ENCODE measurements around the gene HNRNPM. TPM values are rescaled to one million over a fixed set of nuclear protein-coding genes. Genes with fewer than 3 reads are reported as not detected.

Gene HNRNPM
- total RNA-seq, 1 experiment from 2014 or later = 298 TPM

DNA sequence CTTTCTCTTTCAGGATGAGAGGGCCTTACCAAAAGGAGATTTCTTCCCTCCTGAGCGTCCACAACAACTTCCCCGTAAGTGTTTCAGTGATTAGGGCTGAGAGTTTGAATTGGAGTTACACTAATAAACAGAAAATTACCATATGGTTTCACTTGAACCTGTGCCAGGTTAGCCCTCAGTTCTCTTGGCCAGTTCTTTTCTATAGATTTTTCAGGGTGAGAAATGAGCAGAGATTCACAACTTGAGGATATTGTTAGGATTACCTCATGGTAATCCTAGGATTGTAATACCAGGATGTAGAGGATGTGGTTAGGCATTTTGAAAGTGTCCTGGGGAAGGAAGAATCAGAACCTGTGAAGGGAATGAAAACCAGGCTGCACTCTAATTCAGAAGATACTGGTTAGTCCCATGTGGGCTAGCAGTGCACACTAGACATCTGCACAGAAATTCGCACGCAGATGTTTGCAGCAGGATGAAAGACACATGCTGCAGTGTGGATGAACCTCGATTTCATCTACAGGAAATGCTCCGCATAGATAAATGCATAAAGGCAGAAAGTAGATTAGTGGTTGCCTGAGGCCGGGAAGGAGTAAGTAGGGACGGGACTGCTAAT, 24.1 kb downstream of the HNRNPM start:
- Histone ChIP-seq H3K27me3 (ENCODE audit: insufficient read depth, low read length) (no peaks in the 10 kb centered on the region), H3K27ac (ENCODE audit: low read depth, low read length) (no peak overlapping the region), H3K36me3 (ENCODE audit: control insufficient read depth in 1 of 2, insufficient read depth in 2 of 2, low read length in 2 of 2) (peaks cover 76 to 87% of the 10 kb centered on the region in 2 experiments), H3K4me1 (ENCODE audit: control insufficient read depth in 1 of 2, insufficient read depth in 2 of 2, low read length in 2 of 2) (no peaks in the 10 kb centered on the region), H3K9ac (ENCODE audit: low read length) (no peak overlapping the region), H2AFZ (ENCODE audit: low read depth, low read length, poor library complexity, severe bottlenecking) (no peak overlapping the region), H3K9me2 (ENCODE audit: insufficient read depth) (no peaks in the 10 kb centered on the region), H3K79me2 (ENCODE audit: insufficient read depth, low read length) (peaks cover 97% of the 10 kb centered on the region), H4K20me1 (ENCODE audit: insufficient read depth) (peaks cover 13% of the 10 kb centered on the region; the same call in 1 of the 2 replicates), H3K9me3 (ENCODE audit: control insufficient read depth in 1 of 2, insufficient read depth in 1 of 2, low read depth in 1 of 2, low read length in 2 of 2) (no peaks in the 10 kb centered on the region), H3K4me3 (replicated peaks in 1 of 2; ENCODE audit: low read depth in 1 of 2, low read length in 2 of 2) (no peak overlapping the region), H3K4me2 (ENCODE audit: low read length) (no peak overlapping the region)
- intact Hi-C loops (cut with micrococcal nuclease) = no loop called here
- RAD21 ChIA-PET (ENCODE audit: low non-redundant PET in 1 of 2, low total read pairs in 2 of 2, uncharacterized antibody in 2 of 2, unreplicated experiment in 2 of 2) = no interaction called here
- no TSS peak for BruUV-seq (replicated peaks)
- TF ChIP-seq, protein P1, sequence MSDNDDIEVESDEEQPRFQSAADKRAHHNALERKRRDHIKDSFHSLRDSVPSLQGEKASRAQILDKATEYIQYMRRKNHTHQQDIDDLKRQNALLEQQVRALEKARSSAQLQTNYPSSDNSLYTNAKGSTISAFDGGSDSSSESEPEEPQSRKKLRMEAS (IDR thresholded peaks at IDR 0.05) = no peak
- TF ChIP-seq, protein P2, sequence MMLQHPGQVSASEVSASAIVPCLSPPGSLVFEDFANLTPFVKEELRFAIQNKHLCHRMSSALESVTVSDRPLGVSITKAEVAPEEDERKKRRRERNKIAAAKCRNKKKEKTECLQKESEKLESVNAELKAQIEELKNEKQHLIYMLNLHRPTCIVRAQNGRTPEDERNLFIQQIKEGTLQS (IDR thresholded peaks at IDR 0.05) = no peak
- TF ChIP-seq TCF7L2 (IDR thresholded peaks at IDR 0.05; ENCODE audit: borderline replicate concordance, extremely low read depth, insufficient read depth, insufficient read length) = no peak
- TF ChIP-seq YY1 (IDR thresholded peaks at IDR 0.05; ENCODE audit: extremely low read depth, insufficient replicate concordance, low read depth, low read length) = no peak
- TF ChIP-seq EZH2phosphoT487 (IDR thresholded peaks at IDR 0.05; ENCODE audit: borderline replicate concordance) = no peak
- no peak for TF ChIP-seq POLR2A (IDR thresholded peaks at IDR 0.05; ENCODE audit: borderline replicate concordance, extremely low read depth, insufficient read depth, insufficient read length)
- no peak for TF ChIP-seq EGR1 (IDR thresholded peaks at IDR 0.05; ENCODE audit: low read depth)
- no peak for TF ChIP-seq ZFX (IDR thresholded peaks at IDR 0.05)
- DNase-seq (ENCODE audit: low read depth, low spot score) (no peak), ATAC-seq (no peak)
- CTCF ChIA-PET = no interaction called here
- POLR2A ChIA-PET = no interaction called here

DNA sequence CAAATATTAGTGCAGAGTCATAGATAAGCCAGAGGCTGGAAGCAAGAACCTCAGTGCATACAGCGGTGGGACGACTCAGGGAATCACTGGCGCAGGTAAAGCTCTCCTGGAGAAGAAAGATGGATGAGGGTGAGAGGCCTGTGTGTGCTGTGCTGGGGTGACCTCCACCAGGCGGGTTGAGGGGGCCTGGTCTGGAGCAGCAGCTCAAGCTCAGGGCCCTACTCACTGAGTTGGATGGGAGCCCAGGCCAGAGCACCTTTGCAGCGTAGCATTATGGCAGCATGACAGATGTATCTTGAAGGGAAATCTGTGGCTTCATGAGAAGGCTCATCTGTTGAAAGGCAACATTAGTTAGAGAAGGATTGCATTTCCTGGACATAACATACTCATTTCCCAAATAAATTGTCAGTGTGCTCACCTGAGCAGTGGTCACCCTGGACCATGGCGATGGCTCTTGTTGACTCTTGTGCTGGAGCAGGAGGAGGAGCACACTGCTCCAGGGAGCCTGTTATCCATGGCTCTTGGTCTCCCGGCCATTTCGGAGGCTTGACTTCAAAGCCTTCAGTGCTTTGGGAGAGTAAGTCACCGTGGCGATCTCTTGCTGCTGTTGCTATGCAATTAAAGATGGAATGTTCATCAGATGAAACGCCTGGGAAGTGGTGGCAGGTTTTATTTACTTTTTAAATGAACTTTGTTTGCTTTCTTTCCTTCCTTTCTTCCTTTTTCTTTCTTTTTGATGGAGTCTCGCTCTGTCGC, 25.0 kb downstream of the HNRNPM start:
- Histone ChIP-seq H3K4me1 (ENCODE audit: control insufficient read depth in 1 of 2, insufficient read depth in 2 of 2, low read length in 2 of 2) (no peaks in the 10 kb centered on the region), H3K4me3 (replicated peaks in 1 of 2; ENCODE audit: low read depth in 1 of 2, low read length in 2 of 2) (no peak overlapping the region), H3K79me2 (ENCODE audit: insufficient read depth, low read length) (peaks cover 97% of the 10 kb centered on the region), H4K20me1 (ENCODE audit: insufficient read depth) (peaks cover 9% of the 10 kb centered on the region; the same call in 1 of the 2 replicates), H3K9ac (ENCODE audit: low read length) (no peak overlapping the region), H3K27me3 (ENCODE audit: insufficient read depth, low read length) (no peaks in the 10 kb centered on the region), H3K27ac (ENCODE audit: low read depth, low read length) (no peak overlapping the region), H3K9me2 (ENCODE audit: insufficient read depth) (no peaks in the 10 kb centered on the region), H3K9me3 (ENCODE audit: control insufficient read depth in 1 of 2, insufficient read depth in 1 of 2, low read depth in 1 of 2, low read length in 2 of 2) (no peaks in the 10 kb centered on the region), H2AFZ (ENCODE audit: low read depth, low read length, poor library complexity, severe bottlenecking) (no peak overlapping the region), H3K4me2 (ENCODE audit: low read length) (no peak overlapping the region), H3K36me3 (ENCODE audit: control insufficient read depth in 1 of 2, insufficient read depth in 2 of 2, low read length in 2 of 2) (peaks cover 82 to 87% of the 10 kb centered on the region in 2 experiments)
- no peak for DNase-seq (ENCODE audit: low read depth, low spot score)
- no peak for ATAC-seq
- ChIA-PET CTCF (no interaction called here), POLR2A (interaction anchor here (1.0 kb wide), 1 partner anchor 13 kb away, joined by 3 read pairs; no protein-coding TSS in a partner anchor), RAD21 (ENCODE audit: low non-redundant PET in 1 of 2, low total read pairs in 2 of 2, uncharacterized antibody in 2 of 2, unreplicated experiment in 2 of 2) (no interaction called here)
- no TSS peak for BruUV-seq (replicated peaks)
- intact Hi-C loops (cut with micrococcal nuclease) = no loop called here
- TF ChIP-seq TCF7L2 (IDR thresholded peaks at IDR 0.05; ENCODE audit: borderline replicate concordance, extremely low read depth, insufficient read depth, insufficient read length) (no peak), ELF1 (IDR thresholded peaks at IDR 0.05; ENCODE audit: borderline replicate concordance, low read depth) (no peak), POLR2A (IDR thresholded peaks at IDR 0.05; ENCODE audit: borderline replicate concordance, extremely low read depth, insufficient read depth, insufficient read length) (no peak), FOSL1 (IDR thresholded peaks at IDR 0.05; ENCODE audit: low read depth) (no peak), CEBPB (IDR thresholded peaks at IDR 0.05; ENCODE audit: low read depth) (no peak), ZFX (IDR thresholded peaks at IDR 0.05) (no peak), CBX3 (IDR thresholded peaks at IDR 0.05; ENCODE audit: low read depth) (no peak), SRF (IDR thresholded peaks at IDR 0.05; ENCODE audit: low read depth) (no peak)
- TF ChIP-seq, protein P3, sequence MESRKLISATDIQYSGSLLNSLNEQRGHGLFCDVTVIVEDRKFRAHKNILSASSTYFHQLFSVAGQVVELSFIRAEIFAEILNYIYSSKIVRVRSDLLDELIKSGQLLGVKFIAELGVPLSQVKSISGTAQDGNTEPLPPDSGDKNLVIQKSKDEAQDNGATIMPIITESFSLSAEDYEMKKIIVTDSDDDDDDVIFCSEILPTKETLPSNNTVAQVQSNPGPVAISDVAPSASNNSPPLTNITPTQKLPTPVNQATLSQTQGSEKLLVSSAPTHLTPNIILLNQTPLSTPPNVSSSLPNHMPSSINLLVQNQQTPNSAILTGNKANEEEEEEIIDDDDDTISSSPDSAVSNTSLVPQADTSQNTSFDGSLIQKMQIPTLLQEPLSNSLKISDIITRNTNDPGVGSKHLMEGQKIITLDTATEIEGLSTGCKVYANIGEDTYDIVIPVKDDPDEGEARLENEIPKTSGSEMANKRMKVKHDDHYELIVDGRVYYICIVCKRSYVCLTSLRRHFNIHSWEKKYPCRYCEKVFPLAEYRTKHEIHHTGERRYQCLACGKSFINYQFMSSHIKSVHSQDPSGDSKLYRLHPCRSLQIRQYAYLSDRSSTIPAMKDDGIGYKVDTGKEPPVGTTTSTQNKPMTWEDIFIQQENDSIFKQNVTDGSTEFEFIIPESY (IDR thresholded peaks at IDR 0.05; ENCODE audit: extremely low read depth, insufficient replicate concordance, low read length) = no peak

Data from HCT116 (cell line).